ENCODE measurements around the gene ASB1.

ASB1 gene

GRCh38 chr2:238445409-238446190 lies 18.9 kb downstream of the ASB1 start:
- H3K4me3 ChIP-seq (ENCODE audit: low read depth, low read length): no peak overlapping the region
- no peak for DNase-seq (ENCODE audit: low read depth)
- TF ChIP-seq, protein P1, sequence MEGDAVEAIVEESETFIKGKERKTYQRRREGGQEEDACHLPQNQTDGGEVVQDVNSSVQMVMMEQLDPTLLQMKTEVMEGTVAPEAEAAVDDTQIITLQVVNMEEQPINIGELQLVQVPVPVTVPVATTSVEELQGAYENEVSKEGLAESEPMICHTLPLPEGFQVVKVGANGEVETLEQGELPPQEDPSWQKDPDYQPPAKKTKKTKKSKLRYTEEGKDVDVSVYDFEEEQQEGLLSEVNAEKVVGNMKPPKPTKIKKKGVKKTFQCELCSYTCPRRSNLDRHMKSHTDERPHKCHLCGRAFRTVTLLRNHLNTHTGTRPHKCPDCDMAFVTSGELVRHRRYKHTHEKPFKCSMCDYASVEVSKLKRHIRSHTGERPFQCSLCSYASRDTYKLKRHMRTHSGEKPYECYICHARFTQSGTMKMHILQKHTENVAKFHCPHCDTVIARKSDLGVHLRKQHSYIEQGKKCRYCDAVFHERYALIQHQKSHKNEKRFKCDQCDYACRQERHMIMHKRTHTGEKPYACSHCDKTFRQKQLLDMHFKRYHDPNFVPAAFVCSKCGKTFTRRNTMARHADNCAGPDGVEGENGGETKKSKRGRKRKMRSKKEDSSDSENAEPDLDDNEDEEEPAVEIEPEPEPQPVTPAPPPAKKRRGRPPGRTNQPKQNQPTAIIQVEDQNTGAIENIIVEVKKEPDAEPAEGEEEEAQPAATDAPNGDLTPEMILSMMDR (conservative IDR thresholded peaks at IDR 0.05; ENCODE audit: low read depth, low read length): no peak

GRCh38 chr2:238446371-238446770 lies 19.6 kb downstream of the ASB1 start:
- no peak overlapping the region for H3K4me3 ChIP-seq (ENCODE audit: low read depth, low read length)
- TF ChIP-seq, protein P1 (conservative IDR thresholded peaks at IDR 0.05; ENCODE audit: low read depth, low read length): no peak
- no peak for DNase-seq (ENCODE audit: low read depth)

DNA sequence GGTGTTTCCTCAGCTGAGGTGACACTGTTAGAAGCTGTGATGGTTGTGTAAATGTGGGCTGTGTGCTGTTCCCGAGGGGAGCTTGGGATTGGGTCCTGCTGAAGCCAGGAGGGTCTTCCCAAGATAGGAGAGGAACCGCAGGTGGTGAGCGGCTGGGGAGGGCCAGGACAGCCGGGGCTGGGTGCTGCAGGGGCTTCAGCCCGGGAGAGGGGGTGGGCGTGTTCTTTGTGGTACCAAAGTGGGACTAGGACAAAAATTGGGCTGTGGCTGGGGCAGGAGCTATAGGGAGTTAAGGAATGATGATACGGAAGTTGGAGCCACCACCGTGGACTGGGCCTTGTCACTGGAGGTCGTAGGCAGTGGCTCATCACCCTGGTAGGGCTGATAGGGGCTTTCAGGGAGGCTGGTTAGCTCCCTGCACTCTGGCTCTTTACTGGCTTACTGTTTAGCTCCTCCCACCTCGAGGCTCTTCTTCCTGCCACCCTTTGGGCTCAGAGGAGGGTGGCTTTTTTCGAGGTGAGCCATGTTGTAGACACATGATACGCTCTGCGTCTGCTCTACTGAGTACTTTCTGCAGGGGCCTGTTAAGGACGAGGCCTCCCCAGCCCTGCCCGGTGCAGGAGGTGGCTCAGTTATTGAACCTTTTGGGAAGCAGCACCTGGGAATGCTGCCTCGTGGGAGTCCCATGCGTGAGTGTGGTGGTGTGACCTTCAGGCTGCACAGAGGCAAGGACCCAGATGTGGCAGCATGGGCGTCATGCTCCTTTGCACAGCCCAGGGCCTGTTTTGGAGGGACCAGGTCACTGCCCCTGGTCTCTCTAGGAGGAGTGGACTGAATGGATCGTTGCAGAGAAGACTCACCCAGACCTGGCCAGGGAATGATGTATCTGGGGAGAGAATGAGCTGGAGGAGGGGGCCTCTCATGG lies 21.6 kb downstream of the ASB1 start:
- H3K4me3 ChIP-seq (ENCODE audit: low read depth, low read length): no peak overlapping the region
- DNase-seq (ENCODE audit: low read depth): no peak
- TF ChIP-seq, protein P1 (conservative IDR thresholded peaks at IDR 0.05; ENCODE audit: low read depth, low read length): no peak

GRCh38 chr2:238449241-238449640 lies 22.5 kb downstream of the ASB1 start:
- H3K4me3 ChIP-seq (ENCODE audit: low read depth, low read length): no peak overlapping the region
- DNase-seq (ENCODE audit: low read depth): no peak
- TF ChIP-seq, protein P1 (conservative IDR thresholded peaks at IDR 0.05; ENCODE audit: low read depth, low read length): no peak

GRCh38 chr2:238449909-238450417 lies 23.2 kb downstream of the ASB1 start:
- no peak overlapping the region for H3K4me3 ChIP-seq (ENCODE audit: low read depth, low read length)
- peak; percentile 70 for DNase-seq (ENCODE audit: low read depth)
- TF ChIP-seq, protein P1 (conservative IDR thresholded peaks at IDR 0.05; ENCODE audit: low read depth, low read length): no peak

DNA sequence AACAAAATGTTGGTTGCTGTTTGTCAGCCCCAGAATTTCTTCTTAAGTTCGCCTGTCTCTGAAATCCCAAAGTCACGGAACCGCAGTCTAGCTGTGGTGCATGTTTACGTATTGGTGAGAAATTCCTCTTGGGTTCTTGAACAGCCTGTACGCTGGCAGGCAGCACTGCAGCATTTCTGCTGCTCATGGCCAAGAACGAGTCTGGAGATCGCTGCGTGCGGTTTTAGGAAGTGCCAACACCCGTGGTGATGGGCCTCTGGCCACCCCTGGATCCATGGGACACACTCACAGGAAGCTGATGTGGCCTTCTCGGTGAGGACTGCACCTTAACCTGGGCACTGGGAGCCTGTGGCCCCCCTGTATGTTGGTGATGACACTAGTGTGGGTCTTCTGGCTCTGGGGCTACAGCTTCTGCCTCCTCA lies 23.7 kb downstream of the ASB1 start:
- TF ChIP-seq, protein P1 (conservative IDR thresholded peaks at IDR 0.05; ENCODE audit: low read depth, low read length): no peak
- no peak for DNase-seq (ENCODE audit: low read depth)
- no peak overlapping the region for H3K4me3 ChIP-seq (ENCODE audit: low read depth, low read length)

Data from choroid plexus epithelial cell (primary cell).